HEK293T (cell line): ENCODE data around the gene ABCC10.

ENCODE experiments used
- ARNT ChIP-seq: fragments of 450-650 bp; IDR thresholded peaks from 2 replicates; pipeline ENCODE4 v1.6.1; 2017; ENCODE audit warnings: mild to moderate bottlenecking
- BHLHE40 ChIP-seq: fragments of 450-650 bp; IDR thresholded peaks from 2 replicates; pipeline ENCODE4 v1.6.1; 2016; ENCODE audit warnings: mild to moderate bottlenecking, moderate library complexity, borderline replicate concordance
- CTBP1 ChIP-seq: fragments of 450-650 bp; IDR thresholded peaks from 2 replicates; pipeline ENCODE4 v1.6.1; 2016; ENCODE audit warnings: borderline replicate concordance
- ELF4 ChIP-seq: fragments of 450-650 bp; IDR thresholded peaks from 2 replicates; pipeline ENCODE4 v1.6.1; 2017; ENCODE audit warnings: antibody characterized with exemption
- FOXK2 ChIP-seq: fragments of 450-650 bp; IDR thresholded peaks from 2 replicates; pipeline ENCODE4 v1.6.1; 2016; ENCODE audit warnings: mild to moderate bottlenecking
- FOXM1 ChIP-seq: fragments of 450-650 bp; IDR thresholded peaks from 2 replicates; pipeline ENCODE4 v1.6.1; 2017; ENCODE audit warnings: mild to moderate bottlenecking, borderline replicate concordance
- LEF1 ChIP-seq: fragments of 450-650 bp; IDR thresholded peaks from 2 replicates; pipeline ENCODE4 v1.6.1; 2017; ENCODE audit warnings: mild to moderate bottlenecking, borderline replicate concordance
- NFRKB ChIP-seq: fragments of 450-650 bp; IDR thresholded peaks from 2 replicates; pipeline ENCODE4 v1.6.1; 2016; ENCODE audit warnings: mild to moderate bottlenecking, moderate library complexity
- PKNOX1 ChIP-seq: fragments of 450-650 bp; IDR thresholded peaks from 2 replicates; pipeline ENCODE4 v1.6.1; 2016
- SP1 ChIP-seq: fragments of 450-650 bp; IDR thresholded peaks from 2 replicates; pipeline ENCODE4 v1.6.1; 2017
- TARDBP ChIP-seq: fragments of 450-650 bp; IDR thresholded peaks from 2 replicates; pipeline ENCODE4 v1.6.1; 2016

GRCh38 chr6:43389730-43390295 is 37.5 kb upstream of the ABCC10 start:
- TF ChIP-seq NFRKB = no peak
- TF ChIP-seq FOXK2 = no peak
- TF ChIP-seq ELF4 = no peak
- TF ChIP-seq SP1 = no peak
- no peak for TF ChIP-seq ARNT
- TF ChIP-seq BHLHE40 = no peak
- TF ChIP-seq LEF1 = no peak
- TF ChIP-seq TARDBP = no peak
- TF ChIP-seq PKNOX1 = no peak
- no peak for TF ChIP-seq CTBP1
- no peak for TF ChIP-seq FOXM1
